Measurements from ENCODE around the gene RPS25.
"Not testable (repeated sequence)": the region's sequence is repeated elsewhere in the genome, so short reads cannot be mapped to it uniquely, and the experiment has no call there.

RPS25 gene

GRCh38 chr11:119025099-119025473, 6.9 kb upstream of the RPS25 start:
- TF ChIP-seq CTCF (conservative IDR thresholded peaks at IDR 0.05; ENCODE audit: control insufficient read depth, insufficient read depth, low read depth, low read length): no peak
- no peak for DNase-seq (ENCODE audit: low read depth)
- no peak overlapping the region for H3K4me3 ChIP-seq (ENCODE audit: control insufficient read depth, low read depth, low read length)

- no peak overlapping the region for H3K4me3 ChIP-seq (ENCODE audit: control insufficient read depth, low read depth, low read length)
- TF ChIP-seq CTCF (conservative IDR thresholded peaks at IDR 0.05; ENCODE audit: control insufficient read depth, insufficient read depth, low read depth, low read length): no peak
- DNase-seq (ENCODE audit: low read depth): no peak
Measured at GRCh38 chr11:119024430-119025098, 6.4 kb upstream of the RPS25 start.

GRCh38 chr11:119023741-119024140, 5.6 kb upstream of the RPS25 start:
- no peak for TF ChIP-seq CTCF (conservative IDR thresholded peaks at IDR 0.05; ENCODE audit: control insufficient read depth, insufficient read depth, low read depth, low read length)
- no peak overlapping the region for H3K4me3 ChIP-seq (ENCODE audit: control insufficient read depth, low read depth, low read length)
- no peak for DNase-seq (ENCODE audit: low read depth)

- no peak for TF ChIP-seq CTCF (conservative IDR thresholded peaks at IDR 0.05; ENCODE audit: control insufficient read depth, insufficient read depth, low read depth, low read length)
- no peak overlapping the region for H3K4me3 ChIP-seq (ENCODE audit: control insufficient read depth, low read depth, low read length)
- no peak for DNase-seq (ENCODE audit: low read depth)
Measured at GRCh38 chr11:119021631-119022030, 3.5 kb upstream of the RPS25 start.

- no peak for DNase-seq (ENCODE audit: low read depth)
- peak overlapping the region; percentile 98 for H3K4me3 ChIP-seq (ENCODE audit: control insufficient read depth, low read depth, low read length)
- TF ChIP-seq CTCF (conservative IDR thresholded peaks at IDR 0.05; ENCODE audit: control insufficient read depth, insufficient read depth, low read depth, low read length): no peak
Measured at GRCh38 chr11:119019996-119020395, 1.9 kb upstream of the RPS25 start.

GRCh38 chr11:119017377-119017776, 766 bp downstream of the RPS25 start:
- DNase-seq (ENCODE audit: low read depth): not testable (repeated sequence)
- H3K4me3 ChIP-seq (ENCODE audit: control insufficient read depth, low read depth, low read length): peak overlapping the region; percentile 98

GRCh38 chr11:119016216-119017009, 1.7 kb downstream of the RPS25 start:
- peak overlapping the region; percentile 98 for H3K4me3 ChIP-seq (ENCODE audit: control insufficient read depth, low read depth, low read length)
- no peak for DNase-seq (ENCODE audit: low read depth)
- no peak for TF ChIP-seq CTCF (conservative IDR thresholded peaks at IDR 0.05; ENCODE audit: control insufficient read depth, insufficient read depth, low read depth, low read length)
